Transverse colon (tissue), 4 donors: ENCODE measurements around the gene FCRLA. TPM values are rescaled to one million over a fixed set of nuclear protein-coding genes. Genes with fewer than 3 reads are reported as not detected.

Experiments
- DNase-seq: peaks from one replicate; pipeline ENCODE4 v3.0.0-alpha.2; 2019
- H3K27ac ChIP-seq, 4 donors: fragments of 200-600 bp; sonication (generic); 2 replicates each; pipeline ENCODE4 v1.5.1; 2016 to 2018; ENCODE audit warnings: inconsistent platforms in 4 of 4
- H3K27me3 ChIP-seq: fragments of 200-600 bp; sonication (generic); 2 replicates; pipeline ENCODE4 v1.5.1; 2017; ENCODE audit warnings: inconsistent platforms
- H3K36me3 ChIP-seq, 4 donors: fragments of 200-600 bp; sonication (generic); 2 replicates each; pipeline ENCODE4 v1.5.1; 2017 to 2019; ENCODE audit warnings: inconsistent platforms in 4 of 4
- H3K4me1 ChIP-seq, 4 donors: fragments of 200-600 bp; sonication (generic); 2 replicates each; pipeline ENCODE4 v1.5.1; 2017 to 2020; ENCODE audit warnings: inconsistent platforms in 4 of 4
- H3K4me3 ChIP-seq, 4 donors: fragments of 200-600 bp; sonication (generic); 1 replicate in 1 of 4; 2 replicates in 3 of 4; pipeline versions ENCODE4 v1.5.1 to v1.6.1; 2017 to 2019; ENCODE audit warnings: inconsistent platforms in 4 of 4
- H3K9me3 ChIP-seq, 2 donors: fragments of 200-600 bp; sonication (generic); 2 replicates each; pipeline ENCODE4 v1.5.1; 2017 to 2019; ENCODE audit warnings: inconsistent platforms in 2 of 2
- CTCF ChIP-seq, 5 experiments: fragments of 200-600 bp in 3 of 5; fragments of 450-650 bp in 2 of 5; sonication (generic) in 3 of 5; IDR thresholded peaks; 1 replicate in 2 of 5; 2 replicates in 3 of 5; pipeline ENCODE4 v1.5.1; 2016 to 2017; ENCODE audit warnings: antibody characterized with exemption in 5 of 5, inconsistent platforms in 3 of 5, mild to moderate bottlenecking in 2 of 5, moderate library complexity in 1 of 5
- EP300 ChIP-seq: sonication (generic); formaldehyde crosslinking; IDR thresholded peaks from one replicate; pipeline ENCODE4 v1.6.1; 2017; ENCODE audit warnings: antibody characterized with exemption, low read depth
- POLR2A ChIP-seq: fragments of 450-650 bp; IDR thresholded peaks from one replicate; pipeline ENCODE4 v1.6.1; 2016; ENCODE audit warnings: antibody characterized with exemption, mild to moderate bottlenecking, moderate library complexity
- POLR2AphosphoS5 ChIP-seq, 3 donors: sonication (generic); formaldehyde crosslinking; IDR thresholded peaks; one replicate each; pipeline ENCODE4 v1.6.1; 2016; ENCODE audit warnings: antibody characterized with exemption in 3 of 3
- WGBS, 2 donors: methylation state at CpG; one replicate each; pipeline ENCODE4 v1.1.5; 2018; ENCODE audit warnings: low coverage in 1 of 2; 5-methylcytosine and 5-hydroxymethylcytosine counted together
- in situ Hi-C, 4 donors: fragments of 200-750 bp; cut with MboI; loops; one replicate each; pipeline versions ENCODE4 v1.15.0 to v1.15.1; 2017; ENCODE audit warnings: low sequenced_read_pairs in 3 of 4, low pct_ligation_motif_present in 1 of 4, low pct_unique_long_range_greater_than_20kb in 1 of 4
- intact Hi-C: fragments of 100-400 bp; cut with DNase I; formaldehyde crosslinking; loops from one replicate; pipeline ENCODE4 v1.15.1; 2023; ENCODE audit warnings: low total_unique reads
- small RNA-seq, 4 donors: library from RNA; depleted of rRNA; stranded (forward); fragments of <200 nt; gene quantifications; one replicate each; pipeline ENCODE3, GENCODE V24; 2016
- total RNA-seq, 4 donors: library from RNA; depleted of rRNA; stranded (reverse); fragments of >200 nt; gene quantifications; one replicate each; pipeline ENCODE4 v1.1.0, GENCODE V29; 2016

The FCRLA gene
- total RNA-seq, 4 donors from 2014 or later, result 0.41 to 13.1 (median 7.0) TPM; not detected in 1

GRCh38 chr1:161743231-161743630 lies 36.2 kb downstream of the FCRLA start:
- WGBS, 2 donors, result 85 to 100% methylated on average over 1 to 9 of the region's 9 CpGs
- no peak for DNase-seq
- Histone ChIP-seq H3K4me1 (peaks cover 0 to 9% (median 0%) of the 10 kb centered on the region in 4 donors), H3K9me3 (no peaks in the 10 kb centered on the region), H3K4me3 (no peak overlapping the region), H3K27ac (no peak overlapping the region), H3K27me3 (peaks cover 20% of the 10 kb centered on the region), H3K36me3 (no peaks in the 10 kb centered on the region)
- intact Hi-C loops, result no loop called here
- TF ChIP-seq CTCF (IDR thresholded peaks at IDR 0.05) (no peak), EP300 (no peak), POLR2A (no peak), POLR2AphosphoS5 (IDR thresholded peaks at IDR 0.05) (no peak)
- in situ Hi-C loops, result loop anchor here (10.0 to 25.0 kb wide), 5 partner anchors 106 to 681 kb away; partner anchors contain the start of genes FCGR3B (in 3 of the 4) and ARHGAP30 (in 1 of the 4)

- peaks cover 0 to 14% (median 6%) of the 10 kb centered on the region in 4 donors for H3K36me3 ChIP-seq
- intact Hi-C loops (no loop called here), in situ Hi-C loops (loop anchor here (10.0 to 25.0 kb wide), 5 partner anchors 110 to 686 kb away; partner anchors contain the start of genes FCGR3B (in 3 of the 4) and ARHGAP30 (in 1 of the 4))
- no peak overlapping the region for H3K27ac ChIP-seq
- WGBS, 2 donors, result 47 to 61% methylated on average over 6 of the region's 6 CpGs
- no peak for TF ChIP-seq EP300
- no peak for TF ChIP-seq POLR2A
- no peak for DNase-seq
- H3K4me1 ChIP-seq, result peaks cover 4 to 20% (median 11%) of the 10 kb centered on the region in 4 donors
- H3K9me3 ChIP-seq, result no peaks in the 10 kb centered on the region
- H3K27me3 ChIP-seq, result peaks cover 19% of the 10 kb centered on the region
- no peak overlapping the region for H3K4me3 ChIP-seq
Observed at GRCh38 chr1:161747801-161748200, 40.8 kb downstream of the FCRLA start.

GRCh38 chr1:161749509-161750407 lies 42.7 kb downstream of the FCRLA start, which contains the start of gene DUSP12:
Gene DUSP12 (plus strand): TSS chr1:161749786. CDS start chr1:161749802, 16 bp downstream.
- Histone ChIP-seq H3K4me1 (peaks cover 4 to 20% (median 11%) of the 10 kb centered on the region in 4 donors), H3K36me3 (peaks cover 0 to 33% (median 16%) of the 10 kb centered on the region in 4 donors), H3K27me3 (peaks cover 19% of the 10 kb centered on the region), H3K27ac (peak within 1 kb of the TSS; percentile 85 to 95 (median 86)), H3K9me3 (no peaks in the 10 kb centered on the region), H3K4me3 (peak within 1 kb of the TSS; percentile 52 to 89 (median 71))
- DNase-seq, result peak; percentile 93
- intact Hi-C loops (no loop called here), in situ Hi-C loops (loop anchor here (10.0 to 25.0 kb wide), 5 partner anchors 112 to 687 kb away; partner anchors contain the start of genes FCGR3B (in 3 of the 4) and ARHGAP30 (in 1 of the 4))
- 0 to 1% methylated on average over 1 to 39 of the region's 65 CpGs for whole genome bisulfite sequencing, 2 donors
- TF ChIP-seq EP300 (no peak), CTCF (IDR thresholded peaks at IDR 0.05) (peak in 1 of 5 experiments; percentile 16), POLR2A (peak; percentile 53), POLR2AphosphoS5 (IDR thresholded peaks at IDR 0.05) (peak; percentile 11 to 67 (median 55))

DNA sequence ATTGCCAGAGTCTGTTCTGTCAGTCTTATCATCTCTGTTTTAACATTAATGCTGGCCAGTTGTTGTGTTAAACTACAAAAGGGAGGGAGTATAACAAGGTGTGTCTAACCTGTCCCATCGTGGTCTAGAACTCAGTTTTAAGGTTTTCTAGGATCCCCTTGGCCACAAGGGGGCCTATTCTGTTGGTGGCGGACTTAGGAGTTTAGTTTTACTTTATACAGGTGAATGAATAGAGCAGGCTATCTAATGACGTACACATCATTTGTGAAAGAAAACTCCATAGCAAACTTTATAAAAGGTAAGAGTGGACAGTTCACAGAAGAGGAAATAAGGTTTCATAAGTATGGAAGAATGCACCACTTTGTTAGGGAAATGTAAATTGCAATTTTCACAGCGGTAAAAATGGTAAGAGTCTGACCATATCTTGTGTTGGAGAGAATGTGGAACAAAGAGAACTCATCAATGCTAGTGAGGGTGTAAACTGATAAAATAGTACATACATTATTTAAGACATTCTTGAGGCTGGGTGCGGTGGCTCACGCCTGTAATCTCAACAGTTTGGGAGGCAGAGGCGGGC lies 56.6 kb downstream of the FCRLA start:
- Histone ChIP-seq H3K4me3 (no peak overlapping the region), H3K27ac (no peak overlapping the region), H3K9me3 (no peaks in the 10 kb centered on the region), H3K4me1 (peaks cover 11 to 18% (median 16%) of the 10 kb centered on the region in 4 donors), H3K36me3 (no peaks in the 10 kb centered on the region), H3K27me3 (no peaks in the 10 kb centered on the region)
- DNase-seq, result no peak
- intact Hi-C loops, result no loop called here
- WGBS, 2 donors, result 51 to 70% methylated on average over 5 to 7 of the region's 7 CpGs
- in situ Hi-C loops, result no loop called here
- TF ChIP-seq CTCF (IDR thresholded peaks at IDR 0.05), result peak; percentile 29 to 50 (median 41)
- no peak for TF ChIP-seq EP300

Small RNAs within 50 kb of the gene (small RNA-seq; reads per million reads assigned to genes)
- gene RF00019, result 0 reads per million in 4 donors
- 0 reads per million in 4 donors for gene RN7SL466P

Other genes starting within 250 kb of the FCRLA start
- 10 to 100 TPM; 10.7 to 37.8 (median 17.8) TPM for gene FCGR2A, start 201.8 kb upstream of the FCRLA start, total RNA-seq
- gene HSPA6, start 182.7 kb upstream of the FCRLA start, total RNA-seq, result 1 to 10 TPM in 2 of 4 donors, under 1 TPM in 1, not detected in 1; 0.82 to 2.2 (median 1.6) TPM
- gene FCGR3A, start 157.4 kb upstream of the FCRLA start, total RNA-seq, result 10 to 100 TPM in 1 of 4 donors, 1 to 10 TPM in 2, under 1 TPM in 1; 0.75 to 21.7 (median 5.3) TPM
- 1 to 10 TPM in 1 of 4 donors, not detected in 3; 2.0 TPM for gene FCGR3B, start 76.1 kb upstream of the FCRLA start, total RNA-seq
- gene FCGR2B, start 44.1 kb upstream of the FCRLA start, total RNA-seq, result 10 to 100 TPM in 3 of 4 donors, not detected in 1; 12.4 to 17.6 (median 12.7) TPM
- gene FCRLB, start 14.3 kb downstream of the FCRLA start, total RNA-seq, result under 1 TPM in 1 of 4 donors, not detected in 3; 0.64 TPM
- 10 to 100 TPM in 3 of 4 donors, not detected in 1; 26.2 to 62.5 (median 28.4) TPM for gene DUSP12, start 42.6 kb downstream of the FCRLA start, total RNA-seq
- gene ATF6, start 59.1 kb downstream of the FCRLA start, total RNA-seq, result 10 to 100 TPM; 10.8 to 45.8 (median 23.0) TPM